ENCODE results near the gene RASA1.

RASA1 gene

DNA sequence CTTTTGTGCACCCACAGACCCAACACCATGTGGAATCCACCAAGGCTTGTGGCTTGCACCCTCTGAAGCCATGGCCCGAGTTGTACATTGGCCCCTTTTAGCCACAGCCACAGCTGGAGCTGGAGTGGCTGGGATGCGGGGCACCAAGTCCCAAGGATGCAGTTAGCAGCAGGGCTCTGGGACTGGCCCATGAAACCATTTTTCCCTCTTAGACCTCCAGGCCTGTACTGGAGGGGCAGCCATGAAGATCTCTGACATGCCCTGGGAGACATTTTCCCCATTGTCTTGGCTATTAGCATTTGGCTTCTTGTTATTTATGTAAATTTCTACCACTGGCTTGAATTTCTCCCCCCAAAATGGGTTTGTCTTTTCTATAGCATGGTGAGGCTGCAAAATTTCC is 51.8 kb downstream of the RASA1 start:
- H3K36me3 ChIP-seq (ENCODE audit: insufficient read depth, low read length), result peaks cover 18% of the 10 kb centered on the region
- no peaks in the 10 kb centered on the region for H3K4me1 ChIP-seq (ENCODE audit: insufficient read depth, low read length)
- no peak for TF ChIP-seq EZH2 (IDR thresholded peaks at IDR 0.05; ENCODE audit: borderline replicate concordance, low read depth, low read length, severe bottlenecking)
- H2AFZ ChIP-seq (ENCODE audit: low read depth, low read length), result no peak overlapping the region
- H3K9ac ChIP-seq (ENCODE audit: low read depth, low read length), result no peak overlapping the region
- H3K27me3 ChIP-seq (ENCODE audit: insufficient read depth, low read length, poor library complexity), result no peaks in the 10 kb centered on the region
- peaks cover 51% of the 10 kb centered on the region for H3K79me2 ChIP-seq (ENCODE audit: insufficient read depth, low read length)
- no peak overlapping the region for H3K27ac ChIP-seq (ENCODE audit: low read length)
- no peak overlapping the region for H3K4me2 ChIP-seq (ENCODE audit: insufficient read depth, low read length)
- H3K4me3 ChIP-seq (ENCODE audit: low read depth in 1 of 2, low read length in 2 of 2), result no peak overlapping the region
- peaks cover 13% of the 10 kb centered on the region for H3K9me3 ChIP-seq (ENCODE audit: insufficient read depth, low read length, severe bottlenecking)
- H4K20me1 ChIP-seq (ENCODE audit: insufficient read depth, low read length), result peaks cover 15% of the 10 kb centered on the region; the same call in 1 of the 2 replicates
- ATAC-seq (ENCODE audit: insufficient read depth, low read depth) (no peak), DNase-seq (no peak)

DNA sequence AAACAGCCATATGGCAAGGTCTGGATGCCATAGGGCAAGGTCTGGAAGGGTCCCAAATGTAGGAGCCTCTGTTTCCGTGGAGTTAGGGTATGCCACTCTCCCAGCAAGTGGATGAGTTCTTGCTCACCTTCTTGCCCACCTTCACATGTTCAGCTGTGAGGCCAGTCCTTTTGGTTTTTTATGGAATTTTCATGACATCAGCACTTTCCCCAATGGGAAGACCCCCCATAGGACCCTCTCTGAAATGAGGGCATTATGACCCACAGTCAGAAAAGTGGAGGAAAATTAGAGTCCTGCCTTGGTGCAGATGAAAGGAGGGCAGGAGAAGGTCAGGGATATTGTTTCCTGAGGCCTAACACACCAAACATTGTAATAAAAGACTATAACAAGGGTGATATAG is 53.9 kb downstream of the RASA1 start:
- no peak for ATAC-seq (ENCODE audit: insufficient read depth, low read depth)
- peaks cover 58% of the 10 kb centered on the region for H3K79me2 ChIP-seq (ENCODE audit: insufficient read depth, low read length)
- H3K27ac ChIP-seq (ENCODE audit: low read length), result no peak overlapping the region
- no peak for TF ChIP-seq EZH2 (IDR thresholded peaks at IDR 0.05; ENCODE audit: borderline replicate concordance, low read depth, low read length, severe bottlenecking)
- TF ChIP-seq, protein P1, sequence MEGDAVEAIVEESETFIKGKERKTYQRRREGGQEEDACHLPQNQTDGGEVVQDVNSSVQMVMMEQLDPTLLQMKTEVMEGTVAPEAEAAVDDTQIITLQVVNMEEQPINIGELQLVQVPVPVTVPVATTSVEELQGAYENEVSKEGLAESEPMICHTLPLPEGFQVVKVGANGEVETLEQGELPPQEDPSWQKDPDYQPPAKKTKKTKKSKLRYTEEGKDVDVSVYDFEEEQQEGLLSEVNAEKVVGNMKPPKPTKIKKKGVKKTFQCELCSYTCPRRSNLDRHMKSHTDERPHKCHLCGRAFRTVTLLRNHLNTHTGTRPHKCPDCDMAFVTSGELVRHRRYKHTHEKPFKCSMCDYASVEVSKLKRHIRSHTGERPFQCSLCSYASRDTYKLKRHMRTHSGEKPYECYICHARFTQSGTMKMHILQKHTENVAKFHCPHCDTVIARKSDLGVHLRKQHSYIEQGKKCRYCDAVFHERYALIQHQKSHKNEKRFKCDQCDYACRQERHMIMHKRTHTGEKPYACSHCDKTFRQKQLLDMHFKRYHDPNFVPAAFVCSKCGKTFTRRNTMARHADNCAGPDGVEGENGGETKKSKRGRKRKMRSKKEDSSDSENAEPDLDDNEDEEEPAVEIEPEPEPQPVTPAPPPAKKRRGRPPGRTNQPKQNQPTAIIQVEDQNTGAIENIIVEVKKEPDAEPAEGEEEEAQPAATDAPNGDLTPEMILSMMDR (IDR thresholded peaks at IDR 0.05; ENCODE audit: borderline replicate concordance, extremely low read depth, low read length, poor library complexity, severe bottlenecking), result no peak
- no peaks in the 10 kb centered on the region for H3K27me3 ChIP-seq (ENCODE audit: insufficient read depth, low read length, poor library complexity)
- DNase-seq, result no peak
- peaks cover 19% of the 10 kb centered on the region; the same call in 1 of the 2 replicates for H4K20me1 ChIP-seq (ENCODE audit: insufficient read depth, low read length)
- H3K9ac ChIP-seq (ENCODE audit: low read depth, low read length), result no peak overlapping the region
- H3K36me3 ChIP-seq (ENCODE audit: insufficient read depth, low read length), result peaks cover 18% of the 10 kb centered on the region
- no peak overlapping the region for H3K4me2 ChIP-seq (ENCODE audit: insufficient read depth, low read length)
- H3K4me3 ChIP-seq (ENCODE audit: low read depth in 1 of 2, low read length in 2 of 2), result no peak overlapping the region
- H3K9me3 ChIP-seq (ENCODE audit: insufficient read depth, low read length, severe bottlenecking), result peaks cover 13% of the 10 kb centered on the region
- H3K4me1 ChIP-seq (ENCODE audit: insufficient read depth, low read length), result no peaks in the 10 kb centered on the region
- H2AFZ ChIP-seq (ENCODE audit: low read depth, low read length), result no peak overlapping the region

DNA sequence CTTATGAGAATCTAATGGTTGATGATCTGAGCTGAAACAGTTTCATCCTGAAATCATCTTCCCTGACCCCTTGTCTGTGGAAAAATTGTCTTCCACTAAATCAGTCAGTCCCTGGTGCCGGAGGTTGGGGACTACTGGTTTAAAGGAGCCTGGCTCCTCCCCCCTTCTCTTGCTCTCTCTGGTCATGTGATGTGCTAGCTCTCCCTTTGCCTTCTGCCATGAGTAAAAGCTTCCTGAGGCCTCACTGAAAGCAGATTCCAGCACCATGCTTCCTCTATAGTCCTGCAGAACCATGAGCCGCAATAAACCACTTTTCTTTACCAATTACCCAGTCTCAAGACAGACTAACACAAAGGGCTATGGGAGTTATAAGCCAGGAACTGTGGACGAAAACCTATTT is 54.7 kb downstream of the RASA1 start:
- no peaks in the 10 kb centered on the region for H3K27me3 ChIP-seq (ENCODE audit: insufficient read depth, low read length, poor library complexity)
- no peak for TF ChIP-seq EZH2 (IDR thresholded peaks at IDR 0.05; ENCODE audit: borderline replicate concordance, low read depth, low read length, severe bottlenecking)
- TF ChIP-seq, protein P1 (IDR thresholded peaks at IDR 0.05; ENCODE audit: borderline replicate concordance, extremely low read depth, low read length, poor library complexity, severe bottlenecking), result no peak
- no peaks in the 10 kb centered on the region for H3K4me1 ChIP-seq (ENCODE audit: insufficient read depth, low read length)
- H3K4me3 ChIP-seq (ENCODE audit: low read depth in 1 of 2, low read length in 2 of 2), result no peak overlapping the region
- ATAC-seq (ENCODE audit: insufficient read depth, low read depth) (0 out of 3 replicates have a peak, but pooled peaks have one; percentile 24), DNase-seq (no peak)
- H4K20me1 ChIP-seq (ENCODE audit: insufficient read depth, low read length), result peaks cover 19% of the 10 kb centered on the region; the same call in 1 of the 2 replicates
- H3K27ac ChIP-seq (ENCODE audit: low read length), result no peak overlapping the region
- H3K36me3 ChIP-seq (ENCODE audit: insufficient read depth, low read length), result peaks cover 18% of the 10 kb centered on the region
- H3K9me3 ChIP-seq (ENCODE audit: insufficient read depth, low read length, severe bottlenecking), result peaks cover 13% of the 10 kb centered on the region
- H3K4me2 ChIP-seq (ENCODE audit: insufficient read depth, low read length), result no peak overlapping the region
- peaks cover 55% of the 10 kb centered on the region for H3K79me2 ChIP-seq (ENCODE audit: insufficient read depth, low read length)
- H2AFZ ChIP-seq (ENCODE audit: low read depth, low read length), result no peak overlapping the region
- no peak overlapping the region for H3K9ac ChIP-seq (ENCODE audit: low read depth, low read length)

DNA sequence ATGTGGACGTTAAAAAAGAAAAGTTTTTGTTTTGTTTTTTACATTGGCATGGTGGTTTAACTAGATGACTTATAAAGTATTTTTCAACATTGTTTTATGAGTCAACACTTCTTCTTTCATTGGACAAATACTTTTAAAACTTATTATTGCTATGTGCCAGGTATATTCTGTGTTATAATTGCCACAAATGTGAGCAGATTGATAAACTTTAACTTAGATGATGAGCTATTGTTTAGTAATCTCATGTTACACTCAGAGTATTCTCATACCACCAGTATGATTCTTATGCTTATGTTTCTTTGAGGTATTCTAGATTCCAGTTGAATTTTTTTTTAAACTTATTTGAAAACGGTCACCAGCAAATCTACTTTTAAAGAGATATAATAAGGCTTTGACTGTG is 60.3 kb downstream of the RASA1 start:
- Histone ChIP-seq H3K9me3 (ENCODE audit: insufficient read depth, low read length, severe bottlenecking) (no peaks in the 10 kb centered on the region), H3K36me3 (ENCODE audit: insufficient read depth, low read length) (peaks cover 9% of the 10 kb centered on the region; the same call in 1 of the 2 replicates), H3K4me1 (ENCODE audit: insufficient read depth, low read length) (no peaks in the 10 kb centered on the region), H3K4me3 (ENCODE audit: low read depth in 1 of 2, low read length in 2 of 2) (no peak overlapping the region), H3K27me3 (ENCODE audit: insufficient read depth, low read length, poor library complexity) (no peaks in the 10 kb centered on the region), H3K9ac (ENCODE audit: low read depth, low read length) (no peak overlapping the region), H4K20me1 (ENCODE audit: insufficient read depth, low read length) (peaks cover 4% of the 10 kb centered on the region; the same call in 1 of the 2 replicates), H3K79me2 (ENCODE audit: insufficient read depth, low read length) (peaks cover 42% of the 10 kb centered on the region), H3K4me2 (ENCODE audit: insufficient read depth, low read length) (no peak overlapping the region), H3K27ac (ENCODE audit: low read length) (no peak overlapping the region), H2AFZ (ENCODE audit: low read depth, low read length) (no peak overlapping the region)
- DNase-seq, result no peak
- no peak for ATAC-seq (ENCODE audit: insufficient read depth, low read depth)
- TF ChIP-seq, protein P1 (IDR thresholded peaks at IDR 0.05; ENCODE audit: borderline replicate concordance, extremely low read depth, low read length, poor library complexity, severe bottlenecking), result no peak
- TF ChIP-seq EZH2 (IDR thresholded peaks at IDR 0.05; ENCODE audit: borderline replicate concordance, low read depth, low read length, severe bottlenecking), result no peak
